NCI-H146 treated with DMSO at 0.1 percent for 48 hours (cell line): ENCODE data around the gene SNORC.
"Not testable (repeated sequence)": the region's sequence is repeated elsewhere in the genome, so short reads cannot be mapped to it uniquely, and the experiment has no call there.

Experiments
- DNase-seq: peaks from one replicate; lab custom pipeline; 2025; ENCODE audit not compliant: unreplicated experiment; lab: John Stamatoyannopoulos, UW

Gene SNORC

DNA sequence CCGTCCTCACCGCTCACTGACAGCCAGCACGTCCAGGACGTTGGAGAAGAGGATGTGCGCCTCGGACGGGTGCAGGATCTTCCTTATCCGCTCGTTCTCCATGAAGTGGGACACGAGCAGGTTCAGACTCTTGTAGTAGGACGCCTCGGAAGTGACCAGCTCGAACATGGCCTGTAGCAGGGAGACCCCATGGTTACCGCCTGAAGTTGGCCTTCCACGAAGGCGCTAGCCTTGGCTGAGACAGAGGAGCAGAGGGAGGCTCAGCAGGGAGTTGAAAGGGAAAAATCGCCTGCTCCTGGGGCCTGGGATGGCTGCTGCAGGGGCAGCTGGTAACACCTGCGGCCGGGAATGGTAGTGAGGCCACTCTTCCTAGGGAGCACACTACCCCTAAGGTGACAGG is 24.7 kb downstream of the SNORC start:
- no peak for DNase-seq

DNA sequence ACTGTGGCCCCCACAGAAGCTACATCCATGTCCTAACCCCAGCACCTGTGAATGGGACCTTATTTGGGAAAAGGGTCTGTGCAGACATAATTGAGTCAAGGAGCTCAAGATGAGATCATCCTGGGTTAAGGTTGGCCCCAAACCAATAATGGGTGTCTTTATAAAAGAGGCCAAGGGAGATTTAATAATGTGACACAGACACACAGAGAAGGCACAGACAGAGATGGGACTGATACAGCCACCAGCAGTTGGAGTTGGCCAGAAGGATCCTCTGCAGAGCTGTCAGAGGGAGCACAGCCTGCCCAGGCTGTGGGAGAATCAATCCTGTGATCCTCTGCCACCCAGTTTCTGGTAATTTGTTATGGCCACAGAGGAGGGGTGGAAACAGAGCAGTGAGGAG is 26.0 kb downstream of the SNORC start:
- no peak for DNase-seq

DNA sequence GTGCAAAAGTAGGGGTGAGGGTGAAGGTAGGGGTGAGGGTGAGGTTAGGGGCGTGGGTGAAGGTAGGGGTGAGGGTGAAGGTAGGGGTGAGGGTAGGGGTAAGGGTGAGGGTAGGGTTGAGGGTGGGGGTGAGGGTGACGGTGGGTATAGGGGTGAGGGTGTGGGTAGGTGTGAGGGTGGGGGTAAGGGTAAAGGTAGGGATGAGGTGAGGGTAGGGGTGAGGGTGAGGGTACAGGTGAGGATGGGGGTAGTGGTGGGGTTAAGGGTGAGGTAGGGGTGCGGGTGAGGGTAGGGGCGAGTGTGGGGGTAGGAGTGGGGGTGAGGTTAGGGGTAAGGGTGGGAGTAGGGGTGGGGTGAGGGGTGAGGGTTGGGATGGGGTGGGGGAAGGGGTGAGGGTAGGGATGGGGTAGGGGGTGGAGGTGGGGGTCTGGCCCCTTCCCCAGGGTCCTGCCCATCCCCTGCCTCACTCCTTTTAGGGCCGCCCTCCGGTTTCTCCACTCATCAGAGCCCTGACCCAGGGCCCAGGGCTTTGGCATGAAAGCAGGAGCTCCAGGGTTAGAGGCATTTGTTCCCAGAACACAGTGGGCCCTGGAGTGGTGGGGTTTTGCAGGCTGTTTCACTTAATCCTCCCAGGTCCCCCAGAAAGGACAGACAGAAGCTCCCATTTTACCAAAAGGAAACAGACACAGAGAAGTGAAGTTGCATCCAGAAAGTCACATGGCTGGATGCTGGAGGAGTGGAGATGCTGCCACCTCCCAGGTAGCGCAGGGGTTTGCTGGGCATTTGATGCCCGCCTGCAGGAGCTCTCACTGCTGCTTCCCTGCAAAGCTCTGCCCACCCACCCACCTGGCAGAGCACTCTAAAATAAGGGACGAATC is 26.9 kb downstream of the SNORC start:
- no peak for DNase-seq

DNA sequence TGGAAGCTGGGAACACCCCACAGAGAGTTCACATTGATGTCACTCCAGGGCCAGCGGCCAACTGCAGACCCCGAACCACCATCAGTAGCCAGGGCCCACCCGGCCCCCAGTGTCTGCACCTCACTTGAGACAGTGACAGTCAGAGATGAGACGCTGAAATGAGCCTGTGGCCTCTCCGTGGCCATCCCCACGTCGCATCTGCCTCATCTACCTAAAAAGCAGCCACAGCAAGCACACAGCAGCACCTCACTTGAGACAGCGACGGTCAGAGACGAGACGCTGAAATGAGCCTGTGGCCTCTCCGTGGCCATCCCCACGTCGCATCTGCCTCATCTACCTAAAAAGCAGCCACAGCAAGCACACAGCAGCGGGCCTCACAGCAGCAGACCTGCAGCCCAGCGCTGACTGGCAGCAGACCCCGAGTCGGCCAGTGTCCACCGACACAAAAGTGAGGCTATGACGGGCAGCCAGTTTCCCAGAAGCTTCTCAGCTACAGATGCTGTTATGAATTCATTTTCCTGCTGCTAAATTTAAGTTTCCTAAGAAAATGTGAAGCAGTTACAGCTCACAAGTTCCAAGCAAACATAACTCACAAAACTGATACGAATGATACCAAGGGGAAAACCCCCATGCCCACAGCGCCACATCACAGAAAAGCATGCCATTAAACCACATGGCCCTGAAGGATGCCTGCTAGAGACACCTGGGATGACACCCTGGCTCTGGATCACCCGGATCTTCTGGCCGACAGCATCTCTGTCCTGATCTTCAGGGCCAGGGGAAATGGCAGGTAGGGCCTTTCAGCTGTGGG is 27.7 kb downstream of the SNORC start:
- no peak for DNase-seq

DNA sequence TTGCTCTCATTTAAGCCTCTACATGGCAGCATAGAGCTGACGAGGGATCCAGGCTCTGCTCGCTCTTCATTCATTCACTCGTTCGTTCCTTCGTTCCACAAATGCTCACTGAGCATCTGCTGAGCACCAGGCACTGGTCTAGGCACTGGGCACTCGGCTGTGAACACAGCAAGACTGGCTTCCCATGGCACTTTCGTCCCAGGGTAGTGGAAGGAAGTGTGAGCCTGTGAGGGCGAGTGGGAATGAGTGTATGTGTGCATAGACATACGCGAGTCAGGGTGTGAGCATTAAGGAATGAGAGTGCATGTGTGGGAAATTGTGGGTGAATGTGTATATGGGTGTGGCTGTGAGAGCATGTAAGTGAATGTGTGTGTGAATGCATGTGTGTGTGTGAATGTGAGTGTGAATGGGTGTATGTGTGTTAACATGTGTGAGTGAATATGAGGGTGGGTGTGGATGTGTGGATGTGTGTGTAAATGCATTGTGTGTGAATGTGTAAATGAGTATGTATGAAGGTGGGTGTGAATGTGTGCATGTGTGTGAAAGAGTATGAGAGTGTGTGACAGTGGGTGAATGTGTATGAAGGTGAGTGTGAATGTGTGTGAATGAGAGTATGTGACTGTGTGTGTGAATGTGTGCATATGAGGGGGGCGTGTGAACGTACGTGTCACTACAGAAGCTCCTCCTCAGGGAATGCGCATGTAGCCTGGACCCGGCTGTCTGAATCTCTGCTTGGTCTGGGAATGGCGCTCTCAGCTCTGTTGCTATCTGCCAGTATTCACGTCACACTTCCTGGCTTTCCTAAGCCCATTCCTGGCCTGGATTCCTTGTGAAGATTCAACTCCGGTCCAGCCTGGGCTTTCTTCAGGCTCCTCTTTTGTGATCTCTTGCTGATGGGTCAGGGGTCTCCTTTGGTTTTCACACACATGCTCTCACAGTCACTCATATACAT is 28.8 kb downstream of the SNORC start:
- no peak for DNase-seq

DNA sequence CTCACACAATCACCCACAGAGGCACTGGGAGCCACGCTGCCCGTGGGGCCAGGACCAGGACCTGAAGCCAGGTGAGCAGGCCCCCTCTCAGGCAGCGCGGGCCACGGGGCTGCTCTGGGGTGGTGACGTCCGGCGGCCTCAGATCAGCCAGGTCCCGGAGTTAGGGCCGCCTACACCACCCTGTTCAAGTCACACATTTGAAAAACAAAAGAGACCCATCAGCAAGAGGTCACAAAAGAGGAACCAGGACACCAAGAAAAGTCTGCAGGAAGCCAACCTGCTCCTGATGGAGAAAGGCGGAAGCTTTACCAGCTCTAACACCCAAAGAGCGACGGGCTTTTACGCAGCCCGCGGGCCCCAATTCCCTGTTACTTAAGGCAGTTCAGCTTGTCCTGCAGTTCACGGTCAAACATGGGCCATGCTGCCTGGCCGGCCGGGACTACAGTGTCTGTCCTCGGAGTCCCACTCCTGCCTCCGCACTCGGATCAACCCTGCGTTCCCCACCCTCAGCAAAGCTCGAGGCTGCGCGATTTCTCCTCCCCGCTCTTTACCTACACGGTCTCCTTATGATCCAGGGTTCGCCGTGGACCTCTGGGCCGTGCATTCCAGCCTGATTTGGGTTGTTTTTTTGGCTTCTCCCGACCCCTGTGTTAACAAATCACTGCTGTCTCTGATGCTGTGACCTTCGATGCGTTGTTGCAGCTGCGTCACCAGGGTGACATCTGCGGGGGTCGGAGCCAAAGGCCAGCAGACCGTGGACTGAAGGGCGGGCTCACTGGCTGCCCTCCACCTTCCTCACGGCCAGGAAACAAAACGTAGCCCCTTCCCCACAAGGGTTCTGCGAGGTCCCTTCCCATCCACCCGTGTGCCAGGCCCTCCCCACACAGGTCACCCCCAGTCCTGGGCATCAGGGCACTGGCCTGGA is 31.0 kb downstream of the SNORC start:
- no peak for DNase-seq

DNA sequence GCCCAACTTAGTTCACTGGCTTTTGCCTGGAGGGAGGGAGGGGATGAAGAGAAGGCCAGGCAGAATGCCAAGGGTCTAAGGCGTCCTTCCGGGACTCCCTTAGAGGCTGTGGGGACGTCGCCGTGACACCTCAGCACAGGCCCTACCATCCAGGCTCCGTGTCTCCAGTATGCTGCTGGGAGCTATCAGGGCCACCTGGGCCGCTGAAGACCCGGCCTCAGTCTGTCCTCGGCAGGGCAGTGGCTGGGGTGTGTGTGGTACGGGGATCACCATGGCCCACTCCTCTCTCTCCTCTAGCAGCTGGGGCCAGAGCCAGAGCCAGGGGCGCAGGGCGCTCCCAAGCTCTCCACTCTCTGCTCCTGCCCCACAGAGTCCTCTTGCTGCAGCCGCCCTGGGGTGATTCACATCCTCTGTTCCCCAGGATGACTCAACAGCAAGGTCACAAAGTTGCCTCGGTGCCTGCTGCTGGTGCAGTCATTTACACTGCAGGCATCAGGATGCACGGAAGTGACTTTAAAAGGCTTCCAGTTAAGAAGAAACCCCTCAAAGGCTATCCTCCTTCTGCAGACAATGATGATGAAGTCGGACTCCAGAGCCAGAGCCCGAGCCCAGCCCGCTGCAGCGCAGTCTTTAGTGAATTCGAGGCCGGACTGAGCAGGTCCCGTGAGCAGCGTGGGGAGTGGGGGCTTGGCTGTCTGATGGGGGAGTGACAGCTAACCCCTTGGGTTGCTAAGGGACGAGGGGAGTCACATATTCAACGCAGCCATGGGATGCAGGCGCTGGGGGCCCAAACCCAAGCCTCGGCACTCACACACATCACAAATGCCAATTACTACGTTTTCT is 31.9 kb downstream of the SNORC start:
- DNase-seq: no peak

DNA sequence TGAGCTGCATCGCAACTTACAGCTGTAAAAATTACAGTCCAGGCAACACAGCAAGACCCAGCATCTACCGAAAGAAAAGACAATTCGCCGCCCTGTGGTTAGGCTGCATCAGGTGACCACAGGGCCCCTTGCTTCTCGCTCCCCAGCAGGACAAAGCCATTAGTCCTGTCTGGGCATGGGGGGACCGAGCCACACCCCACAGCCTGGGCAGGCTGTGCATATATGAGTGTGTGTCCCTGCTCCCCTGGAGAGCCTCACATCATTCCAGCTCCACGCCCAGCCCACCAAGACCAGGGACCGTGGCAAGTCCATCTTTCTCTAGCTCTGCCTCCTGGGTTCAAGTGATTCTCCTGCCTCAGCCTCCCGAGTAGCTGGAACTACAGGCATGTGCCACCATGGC is 33.9 kb downstream of the SNORC start:
- no peak for DNase-seq

DNA sequence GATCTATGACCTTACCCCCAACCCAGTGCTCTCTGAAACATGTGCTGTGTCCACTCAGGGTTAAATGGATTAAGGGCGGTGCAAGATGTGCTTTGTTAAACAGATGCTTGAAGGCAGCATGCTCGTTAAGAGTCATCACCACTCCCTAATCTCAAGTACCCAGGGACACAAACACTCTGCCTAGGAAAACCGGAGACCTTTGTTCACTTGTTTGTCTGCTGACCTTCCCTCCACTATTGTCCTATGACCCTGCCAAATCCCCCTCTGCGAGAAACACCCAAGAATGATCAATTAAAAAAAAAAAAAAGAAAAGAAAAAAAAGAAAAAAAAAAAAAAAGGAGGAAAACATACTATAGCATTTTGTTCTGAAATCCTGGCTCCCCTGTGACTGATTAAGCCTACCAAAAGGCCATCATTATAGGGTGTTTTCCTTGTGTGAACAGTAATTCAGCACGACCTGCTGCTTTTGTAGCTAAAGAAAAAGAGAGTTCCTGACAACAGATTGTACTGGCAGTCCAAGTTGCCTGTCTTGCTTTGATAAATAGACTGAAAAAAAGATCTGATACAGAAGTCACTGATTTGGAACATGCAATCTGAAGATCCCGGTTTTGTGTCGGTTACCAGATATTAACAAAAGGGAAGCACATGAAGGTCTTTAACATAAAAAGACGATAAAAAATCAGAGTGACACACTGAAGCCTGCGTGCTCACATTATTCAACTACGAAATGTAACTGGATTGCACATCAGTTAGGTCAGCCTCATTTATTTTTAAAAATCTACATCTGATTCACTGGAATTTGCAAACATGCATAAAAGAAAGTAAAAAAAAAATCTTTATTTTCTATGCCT is 37.0 kb downstream of the SNORC start:
- not testable (repeated sequence) for DNase-seq

DNA sequence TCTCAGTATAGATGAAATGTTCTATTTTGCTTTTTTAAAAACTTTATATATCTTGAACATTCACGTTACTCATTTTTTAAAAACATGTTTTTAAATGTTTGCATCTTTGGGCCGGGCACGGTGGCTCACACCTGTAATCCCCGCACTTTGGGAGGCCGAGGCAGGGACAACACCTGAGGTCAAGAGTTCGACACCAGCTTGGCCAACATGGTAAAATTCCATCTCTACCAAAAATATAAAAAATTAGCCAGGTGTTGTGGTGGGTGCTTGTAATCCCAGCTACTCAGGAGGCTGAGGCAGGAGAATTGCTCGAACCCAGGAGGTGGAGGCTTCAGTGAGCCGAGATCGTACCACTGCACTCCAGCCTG is 37.6 kb downstream of the SNORC start:
- DNase-seq: not testable (repeated sequence)

DNA sequence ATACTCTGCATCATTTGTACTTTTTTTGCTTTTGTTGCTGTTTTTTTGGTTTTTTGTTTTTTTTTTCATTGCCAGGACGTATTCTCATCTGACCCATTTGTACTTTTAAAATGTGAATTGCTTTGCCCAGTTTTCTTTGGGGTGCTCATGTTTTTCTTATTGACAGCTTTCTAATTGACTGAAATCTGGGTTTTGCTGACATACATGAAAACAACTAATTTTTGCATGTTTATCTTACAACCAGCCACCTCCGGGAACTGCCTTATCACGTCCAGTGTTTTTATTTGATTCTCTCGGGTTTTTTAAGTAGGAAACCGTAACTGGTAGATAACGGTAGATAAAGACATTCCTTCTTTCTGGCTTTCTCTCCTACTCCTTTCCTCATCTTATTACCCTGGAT is 38.6 kb downstream of the SNORC start:
- DNase-seq: no peak

DNA sequence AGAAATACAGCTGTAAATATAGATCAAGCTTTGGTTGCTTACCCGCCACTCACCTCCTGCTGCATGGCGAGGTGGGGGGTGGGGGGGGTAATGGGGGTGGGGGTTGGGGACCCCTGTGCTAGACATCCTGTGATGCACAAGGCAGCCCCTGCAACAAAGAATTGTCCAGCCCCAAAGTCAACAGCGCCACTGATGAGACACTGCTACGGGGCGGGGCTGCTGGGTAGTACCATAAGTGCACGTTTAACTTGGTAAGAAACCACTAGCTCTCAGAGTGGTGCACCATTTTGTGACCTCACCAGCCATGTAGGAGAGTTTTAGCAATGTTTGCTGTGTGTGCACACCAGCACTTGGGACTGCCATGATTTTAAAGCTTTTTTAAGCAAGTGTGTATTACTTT is 40.3 kb downstream of the SNORC start:
- DNase-seq: no peak

DNA sequence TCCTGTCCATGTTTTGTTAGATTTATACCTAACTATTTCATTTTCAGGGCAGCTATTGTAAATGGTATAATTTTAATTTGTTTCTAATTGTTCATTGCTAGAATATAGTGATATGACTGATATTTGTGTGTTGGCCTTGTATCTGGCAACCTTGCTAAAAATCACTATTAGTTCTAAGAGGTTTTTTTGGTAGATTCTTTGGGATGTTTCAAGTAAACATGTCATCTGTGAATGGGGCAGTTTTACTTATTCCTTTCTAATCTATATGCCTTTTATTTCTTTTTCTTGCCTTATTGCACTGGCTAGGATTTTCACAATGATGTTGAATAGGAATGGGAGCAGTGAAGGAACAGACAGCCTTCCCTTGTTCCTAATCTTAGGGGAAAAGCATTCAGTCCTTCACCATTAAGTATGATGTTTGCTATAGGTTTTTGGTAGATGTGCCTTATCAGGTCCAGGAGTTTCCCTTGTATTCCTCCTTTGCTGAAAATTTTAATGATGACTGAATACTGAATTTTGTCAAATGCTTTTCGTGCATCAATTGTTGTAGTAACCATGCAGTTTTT is 41.7 kb downstream of the SNORC start:
- no peak for DNase-seq

DNA sequence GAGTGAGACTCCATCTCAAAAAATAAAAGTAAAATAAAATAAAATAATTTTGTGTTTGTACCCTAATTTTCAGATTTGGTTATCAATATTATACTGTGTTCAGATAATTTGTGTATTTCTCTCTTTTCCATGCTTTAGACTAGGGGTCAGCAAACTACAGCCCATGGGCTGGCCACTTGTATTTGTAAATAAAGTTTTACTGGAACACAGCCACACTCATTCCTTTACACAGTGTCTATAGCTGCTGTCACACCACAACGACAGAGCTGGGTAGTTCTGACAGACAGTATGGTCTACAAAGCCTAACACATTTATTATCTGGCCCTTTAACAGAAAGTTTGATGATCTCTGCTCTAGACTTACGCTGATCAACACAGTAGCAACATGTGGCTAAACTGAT is 43.8 kb downstream of the SNORC start:
- no peak for DNase-seq

DNA sequence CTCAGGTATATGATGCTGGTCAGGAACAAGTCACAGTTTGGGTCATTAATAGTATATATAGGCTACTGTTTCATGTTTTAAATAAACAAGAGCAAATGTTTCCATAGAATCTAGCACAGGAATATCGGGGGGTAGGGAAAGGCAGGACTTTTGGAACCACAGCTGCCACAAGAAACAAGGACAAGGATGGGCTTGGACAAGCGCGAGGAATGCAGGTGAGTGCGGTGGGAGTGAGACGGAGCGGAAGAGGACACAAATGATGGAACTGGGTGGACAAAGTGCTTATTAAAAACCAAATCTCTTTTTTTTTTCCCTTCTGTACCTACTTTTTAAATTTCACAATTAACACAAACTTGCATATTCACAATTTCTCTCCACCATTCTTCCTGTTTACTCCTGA is 49.1 kb downstream of the SNORC start:
- no peak for DNase-seq

DNA sequence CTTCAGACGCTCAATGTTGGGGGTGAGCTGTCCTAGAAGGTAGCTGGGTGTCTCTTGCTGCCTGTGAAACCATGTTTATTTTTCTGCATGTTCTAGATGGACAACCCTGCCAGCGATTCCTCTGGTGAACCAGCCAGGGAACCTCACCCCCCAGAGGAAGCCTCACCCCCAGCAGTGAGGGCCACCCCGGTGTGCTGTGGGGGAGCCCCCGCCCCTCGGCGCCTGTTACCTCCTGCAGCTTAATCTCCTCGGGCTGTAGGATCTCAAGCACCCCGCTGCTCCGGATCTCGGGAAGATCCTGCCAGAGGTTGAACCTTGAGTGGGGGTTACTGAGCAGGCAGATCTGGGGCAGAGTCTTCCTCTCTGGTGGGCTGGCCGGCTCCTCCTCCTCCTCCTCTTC is 50.0 kb downstream of the SNORC start:
- no peak for DNase-seq

DNA sequence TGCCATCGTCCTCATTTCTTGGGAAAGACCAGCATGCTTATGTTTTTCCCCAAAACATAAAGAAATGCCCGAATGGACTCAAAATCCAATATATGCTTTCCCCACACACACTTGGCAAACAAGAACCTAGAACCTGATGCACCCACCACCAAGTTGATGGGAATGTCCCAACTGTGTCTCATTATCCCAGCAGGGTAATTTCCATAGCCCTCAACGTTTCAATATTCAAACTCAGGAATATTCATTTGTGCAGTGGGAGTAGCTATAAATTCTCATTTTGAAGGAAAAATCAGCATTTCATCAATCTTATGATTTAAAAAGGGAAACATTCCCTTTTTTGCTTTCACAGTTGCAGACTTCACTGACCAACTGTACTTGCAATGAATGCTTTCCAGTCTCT is 50.7 kb downstream of the SNORC start:
- DNase-seq: no peak

DNA sequence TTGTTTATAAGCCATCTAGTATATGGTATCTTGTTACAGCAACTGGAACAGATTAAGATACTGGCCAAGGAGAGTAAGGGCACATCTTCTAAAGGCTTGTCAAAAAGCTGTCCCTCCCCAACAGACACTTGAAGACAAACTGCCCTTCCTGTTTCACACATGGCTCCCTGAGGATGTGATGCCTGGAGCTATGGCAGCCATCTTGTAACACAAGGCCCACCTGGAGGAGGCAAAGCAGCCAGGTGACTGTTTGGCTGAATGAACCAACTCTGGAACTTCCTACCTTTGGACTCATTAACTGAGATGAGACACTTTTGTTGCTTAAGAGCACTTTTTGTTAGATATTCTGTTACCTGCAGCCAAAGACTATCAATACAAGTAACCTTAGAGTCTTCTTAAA is 54.4 kb downstream of the SNORC start:
- no peak for DNase-seq
